ENCODE results near the gene NUB1. TPM values are rescaled to one million over a fixed set of nuclear protein-coding genes. Genes with fewer than 3 reads are reported as not detected.

Gene NUB1
- total RNA-seq, 1 experiment from 2014 or later, result 48.5 TPM

DNA sequence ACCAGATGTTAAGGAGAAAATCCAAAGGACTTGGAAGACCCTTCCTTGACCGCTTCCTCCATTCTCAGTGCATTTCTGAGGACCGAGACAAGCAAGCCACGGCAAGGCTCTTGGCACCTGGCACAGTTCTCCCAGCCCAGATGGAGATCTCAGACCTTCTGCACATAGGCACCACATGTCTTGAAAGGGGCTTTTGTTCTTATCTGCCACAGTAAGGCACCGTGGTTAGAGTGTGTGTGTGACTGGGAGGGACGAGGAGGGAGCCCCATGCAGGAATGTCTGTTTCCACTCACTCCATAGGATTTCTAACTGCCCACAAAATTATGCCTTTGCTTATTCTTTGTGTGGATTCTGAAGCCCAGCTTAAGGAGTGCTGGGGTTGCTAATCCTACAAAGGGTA, 78.5 kb downstream of the NUB1 start:
- peaks cover 87% of the 10 kb centered on the region for H3K27me3 Mint-ChIP-seq (ENCODE audit: low read depth)

More for the DNA sequence above, 78.5 kb downstream of the NUB1 start:
- no peak overlapping the region for H2BK15ac ChIP-seq (ENCODE audit: low read depth, low read length)
- H3K23ac ChIP-seq (ENCODE audit: insufficient read length, low read depth, low read length), result no peak overlapping the region
- no peak overlapping the region for H2BK12ac ChIP-seq (ENCODE audit: insufficient read length, low read depth, low read length)
- no CpG with 5 or more reads among the region's 5 CpGs for WGBS (ENCODE audit: extremely low coverage, insufficient read length, low lambda C conversion rate)
- no peak overlapping the region for H2AK5ac ChIP-seq (ENCODE audit: insufficient read length, low read length)
- H3K27me3 ChIP-seq (ENCODE audit: insufficient read depth, low read length), result peaks cover 7% of the 10 kb centered on the region; the same call in 1 of the 2 replicates
- H2BK20ac ChIP-seq (ENCODE audit: low read depth, low read length, poor library complexity, severe bottlenecking), result no peak overlapping the region
- no peak overlapping the region for H3K9ac ChIP-seq (ENCODE audit: extremely low read depth, insufficient read length, low read length)
- H2BK120ac ChIP-seq (ENCODE audit: low read depth, low read length, poor library complexity, severe bottlenecking), result no peak overlapping the region
- no peak overlapping the region for H2AFZ ChIP-seq (ENCODE audit: low read length)
- H3K4me2 ChIP-seq (ENCODE audit: insufficient read depth, insufficient read length, low read length), result no peak overlapping the region
- H3K9me3 Mint-ChIP-seq, result peaks cover 7 to 29% of the 10 kb centered on the region in 2 experiments; a peak in 4 of 5 replicates
- no peaks in the 10 kb centered on the region for H3K23me2 ChIP-seq (ENCODE audit: insufficient read length, low read depth, low read length, poor library complexity, severe bottlenecking)
- TF ChIP-seq CTCF (conservative IDR thresholded peaks at IDR 0.05), result no peak
- peaks cover 13 to 14% of the 10 kb centered on the region in 2 experiments for H3K4me1 Mint-ChIP-seq
- no peak overlapping the region for H3K27ac ChIP-seq (ENCODE audit: insufficient read length, low read depth, low read length)
- H3K27ac Mint-ChIP-seq, result no peak overlapping the region
- no peak overlapping the region for H4K5ac ChIP-seq (ENCODE audit: insufficient read length, low read depth, low read length)
- no peak overlapping the region for H3K4me3 Mint-ChIP-seq
- no peak for DNase-seq
- no peaks in the 10 kb centered on the region for H3K79me2 ChIP-seq (ENCODE audit: insufficient read depth, low read length)
- no peaks in the 10 kb centered on the region for H3K79me1 ChIP-seq (ENCODE audit: insufficient read depth, low read depth, low read length, poor library complexity, severe bottlenecking)
- no peaks in the 10 kb centered on the region for H4K20me1 ChIP-seq (ENCODE audit: control insufficient read depth, insufficient read depth, insufficient read length)
- no peak overlapping the region for H3T11ph ChIP-seq (ENCODE audit: low read length)
- no peak overlapping the region for H3K4ac ChIP-seq (ENCODE audit: low read depth, low read length)
- H3K4me1 ChIP-seq (ENCODE audit: insufficient read depth, low read length), result peaks cover 7% of the 10 kb centered on the region; the same call in 1 of the 2 replicates
- H3K9me3 ChIP-seq (ENCODE audit: control insufficient read depth, low read depth, low read length), result no peaks in the 10 kb centered on the region
- no peak overlapping the region for H4K8ac ChIP-seq (replicated peaks; ENCODE audit: insufficient read length, low read depth, low read length)
- H3K56ac ChIP-seq (ENCODE audit: insufficient read length, low read depth, low read length), result no peak overlapping the region
- no peak overlapping the region for H3K14ac ChIP-seq (ENCODE audit: insufficient read depth, low read length)
- no peak overlapping the region for H3K18ac ChIP-seq (ENCODE audit: insufficient read length, low read depth, low read length)
- H3K36me3 Mint-ChIP-seq (ENCODE audit: insufficient read depth in 1 of 3, low read depth in 3 of 3), result peaks cover 0 to 13% (median 0%) of the 10 kb centered on the region in 3 experiments; a peak in 2 of 7 replicates
- no peak overlapping the region for H4K91ac ChIP-seq (ENCODE audit: insufficient read length, low read depth, low read length)
- H2BK5ac ChIP-seq (ENCODE audit: insufficient read length, low read length), result no peak overlapping the region
